ENCODE results near the gene ZNF682. TPM values are rescaled to one million over a fixed set of nuclear protein-coding genes. Genes with fewer than 3 reads are reported as not detected.

The ZNF682 gene
- total RNA-seq, 1 experiment from 2014 or later = 20.5 TPM

DNA sequence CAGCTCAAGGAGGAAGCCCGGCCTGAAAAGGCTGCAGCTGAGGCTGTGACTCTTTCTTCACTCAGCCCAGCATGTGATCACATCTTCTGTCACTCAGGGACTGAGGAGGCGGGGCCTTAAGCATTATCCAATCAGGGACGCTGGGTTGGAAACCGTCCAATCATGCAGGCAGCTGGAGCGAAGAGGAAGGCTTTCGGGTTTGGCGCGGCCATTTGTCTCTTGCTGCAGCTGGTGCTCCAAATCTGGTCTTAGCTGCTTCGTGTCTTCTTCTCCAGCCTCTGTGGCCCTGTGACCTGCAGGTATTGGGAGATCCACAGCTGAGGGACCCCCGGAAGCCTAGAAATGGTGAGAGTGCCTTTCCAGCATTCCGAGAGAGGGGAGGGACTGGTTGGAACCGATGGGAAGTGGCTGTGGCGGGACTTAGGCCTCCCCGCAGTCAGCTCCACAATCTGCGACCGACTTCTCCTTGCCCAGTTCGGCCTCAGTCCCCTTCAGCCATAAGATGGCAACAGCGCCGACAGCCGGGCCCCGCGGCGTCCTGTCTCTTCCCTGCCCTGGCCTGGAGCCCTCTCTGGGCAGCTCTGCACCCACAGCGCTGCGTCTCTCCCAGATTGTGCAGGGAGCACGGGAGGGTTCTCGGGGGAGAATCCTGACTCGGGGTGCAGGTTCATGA lies 38.6 kb upstream of the ZNF682 start, which contains the start of gene ZNF90:
Gene ZNF90, plus strand, starts transcription at position 210 of the 673 bp plus-strand sequence. Its CDS starts 133 bp downstream, at position 343.
- Mint-ChIP-seq H3K36me3 (peaks cover 21% of the 10 kb centered on the region), H3K27ac (peak within 1 kb of the TSS; percentile 97), H3K27me3 (ENCODE audit: low read depth) (no peaks in the 10 kb centered on the region), H3K9me3 (no peaks in the 10 kb centered on the region), H3K4me1 (peaks cover 42% of the 10 kb centered on the region), H3K4me3 (peak within 1 kb of the TSS; percentile 98)
- CTCF ChIA-PET = interaction anchor here (0.6 to 2.3 kb wide), 3 partner anchors 11 to 80 kb away, joined by 3 to 16 read pairs (median 3); no protein-coding TSS in a partner anchor
- ATAC-seq (peak; percentile 92), DNase-seq (ENCODE audit: low spot score) (peak; percentile 95)
- POLR2A ChIA-PET = interaction anchor here (0.6 to 3.1 kb wide), 14 partner anchors 9 to 309 kb away, joined by 3 to 35 read pairs (median 4); partner anchors contain the start of genes ZNF253, ZNF486 and ZNF682
- TF ChIP-seq, protein P1, sequence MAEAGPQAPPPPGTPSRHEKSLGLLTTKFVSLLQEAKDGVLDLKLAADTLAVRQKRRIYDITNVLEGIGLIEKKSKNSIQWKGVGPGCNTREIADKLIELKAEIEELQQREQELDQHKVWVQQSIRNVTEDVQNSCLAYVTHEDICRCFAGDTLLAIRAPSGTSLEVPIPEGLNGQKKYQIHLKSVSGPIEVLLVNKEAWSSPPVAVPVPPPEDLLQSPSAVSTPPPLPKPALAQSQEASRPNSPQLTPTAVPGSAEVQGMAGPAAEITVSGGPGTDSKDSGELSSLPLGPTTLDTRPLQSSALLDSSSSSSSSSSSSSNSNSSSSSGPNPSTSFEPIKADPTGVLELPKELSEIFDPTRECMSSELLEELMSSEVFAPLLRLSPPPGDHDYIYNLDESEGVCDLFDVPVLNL (CRISPR knock-in tag; IDR thresholded peaks at IDR 0.05; ENCODE audit: borderline replicate concordance, low read depth) = peak; percentile 71; the same call in 1 of the 2 replicates
- TF ChIP-seq, protein P2, sequence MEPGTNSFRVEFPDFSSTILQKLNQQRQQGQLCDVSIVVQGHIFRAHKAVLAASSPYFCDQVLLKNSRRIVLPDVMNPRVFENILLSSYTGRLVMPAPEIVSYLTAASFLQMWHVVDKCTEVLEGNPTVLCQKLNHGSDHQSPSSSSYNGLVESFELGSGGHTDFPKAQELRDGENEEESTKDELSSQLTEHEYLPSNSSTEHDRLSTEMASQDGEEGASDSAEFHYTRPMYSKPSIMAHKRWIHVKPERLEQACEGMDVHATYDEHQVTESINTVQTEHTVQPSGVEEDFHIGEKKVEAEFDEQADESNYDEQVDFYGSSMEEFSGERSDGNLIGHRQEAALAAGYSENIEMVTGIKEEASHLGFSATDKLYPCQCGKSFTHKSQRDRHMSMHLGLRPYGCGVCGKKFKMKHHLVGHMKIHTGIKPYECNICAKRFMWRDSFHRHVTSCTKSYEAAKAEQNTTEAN (CRISPR knock-in tag; IDR thresholded peaks at IDR 0.05) = peak; percentile 76; the same call in 1 of the 2 replicates
- TF ChIP-seq ERG (CRISPR knock-in tag; IDR thresholded peaks at IDR 0.05) (no peak), JAZF1 (CRISPR knock-in tag; IDR thresholded peaks at IDR 0.05) (no peak), MYBL2 (CRISPR knock-in tag; IDR thresholded peaks at IDR 0.05) (0 out of 2 replicates have a peak, but pooled peaks have one; percentile 50), SMAD3 (CRISPR knock-in tag; IDR thresholded peaks at IDR 0.05; ENCODE audit: borderline replicate concordance) (peak; percentile 82; the same call in 1 of the 2 replicates), ELF4 (CRISPR knock-in tag; IDR thresholded peaks at IDR 0.05; ENCODE audit: low read depth) (no peak), ZMAT4 (CRISPR knock-in tag; IDR thresholded peaks at IDR 0.05) (no peak), ATF1 (CRISPR knock-in tag; IDR thresholded peaks at IDR 0.05) (no peak), OVOL2 (CRISPR knock-in tag; IDR thresholded peaks at IDR 0.05; ENCODE audit: borderline replicate concordance) (no peak), ZNF281 (CRISPR knock-in tag; IDR thresholded peaks at IDR 0.05) (no peak; the same call in 1 of the 2 replicates), IRF2 (CRISPR knock-in tag; IDR thresholded peaks at IDR 0.05; ENCODE audit: borderline replicate concordance, low read depth) (no peak), FOXP1 (CRISPR knock-in tag; IDR thresholded peaks at IDR 0.05; ENCODE audit: borderline replicate concordance) (peak; percentile 77), NFYB (CRISPR knock-in tag; conservative IDR thresholded peaks at IDR 0.05; ENCODE audit: low read depth) (peak; percentile 93)
- TF ChIP-seq, protein P3, sequence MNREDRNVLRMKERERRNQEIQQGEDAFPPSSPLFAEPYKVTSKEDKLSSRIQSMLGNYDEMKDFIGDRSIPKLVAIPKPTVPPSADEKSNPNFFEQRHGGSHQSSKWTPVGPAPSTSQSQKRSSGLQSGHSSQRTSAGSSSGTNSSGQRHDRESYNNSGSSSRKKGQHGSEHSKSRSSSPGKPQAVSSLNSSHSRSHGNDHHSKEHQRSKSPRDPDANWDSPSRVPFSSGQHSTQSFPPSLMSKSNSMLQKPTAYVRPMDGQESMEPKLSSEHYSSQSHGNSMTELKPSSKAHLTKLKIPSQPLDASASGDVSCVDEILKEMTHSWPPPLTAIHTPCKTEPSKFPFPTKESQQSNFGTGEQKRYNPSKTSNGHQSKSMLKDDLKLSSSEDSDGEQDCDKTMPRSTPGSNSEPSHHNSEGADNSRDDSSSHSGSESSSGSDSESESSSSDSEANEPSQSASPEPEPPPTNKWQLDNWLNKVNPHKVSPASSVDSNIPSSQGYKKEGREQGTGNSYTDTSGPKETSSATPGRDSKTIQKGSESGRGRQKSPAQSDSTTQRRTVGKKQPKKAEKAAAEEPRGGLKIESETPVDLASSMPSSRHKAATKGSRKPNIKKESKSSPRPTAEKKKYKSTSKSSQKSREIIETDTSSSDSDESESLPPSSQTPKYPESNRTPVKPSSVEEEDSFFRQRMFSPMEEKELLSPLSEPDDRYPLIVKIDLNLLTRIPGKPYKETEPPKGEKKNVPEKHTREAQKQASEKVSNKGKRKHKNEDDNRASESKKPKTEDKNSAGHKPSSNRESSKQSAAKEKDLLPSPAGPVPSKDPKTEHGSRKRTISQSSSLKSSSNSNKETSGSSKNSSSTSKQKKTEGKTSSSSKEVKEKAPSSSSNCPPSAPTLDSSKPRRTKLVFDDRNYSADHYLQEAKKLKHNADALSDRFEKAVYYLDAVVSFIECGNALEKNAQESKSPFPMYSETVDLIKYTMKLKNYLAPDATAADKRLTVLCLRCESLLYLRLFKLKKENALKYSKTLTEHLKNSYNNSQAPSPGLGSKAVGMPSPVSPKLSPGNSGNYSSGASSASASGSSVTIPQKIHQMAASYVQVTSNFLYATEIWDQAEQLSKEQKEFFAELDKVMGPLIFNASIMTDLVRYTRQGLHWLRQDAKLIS (CRISPR knock-in tag; IDR thresholded peaks at IDR 0.05; ENCODE audit: borderline replicate concordance) = peak; percentile 76; the same call in 1 of the 2 replicates
- TF ChIP-seq, protein P4, sequence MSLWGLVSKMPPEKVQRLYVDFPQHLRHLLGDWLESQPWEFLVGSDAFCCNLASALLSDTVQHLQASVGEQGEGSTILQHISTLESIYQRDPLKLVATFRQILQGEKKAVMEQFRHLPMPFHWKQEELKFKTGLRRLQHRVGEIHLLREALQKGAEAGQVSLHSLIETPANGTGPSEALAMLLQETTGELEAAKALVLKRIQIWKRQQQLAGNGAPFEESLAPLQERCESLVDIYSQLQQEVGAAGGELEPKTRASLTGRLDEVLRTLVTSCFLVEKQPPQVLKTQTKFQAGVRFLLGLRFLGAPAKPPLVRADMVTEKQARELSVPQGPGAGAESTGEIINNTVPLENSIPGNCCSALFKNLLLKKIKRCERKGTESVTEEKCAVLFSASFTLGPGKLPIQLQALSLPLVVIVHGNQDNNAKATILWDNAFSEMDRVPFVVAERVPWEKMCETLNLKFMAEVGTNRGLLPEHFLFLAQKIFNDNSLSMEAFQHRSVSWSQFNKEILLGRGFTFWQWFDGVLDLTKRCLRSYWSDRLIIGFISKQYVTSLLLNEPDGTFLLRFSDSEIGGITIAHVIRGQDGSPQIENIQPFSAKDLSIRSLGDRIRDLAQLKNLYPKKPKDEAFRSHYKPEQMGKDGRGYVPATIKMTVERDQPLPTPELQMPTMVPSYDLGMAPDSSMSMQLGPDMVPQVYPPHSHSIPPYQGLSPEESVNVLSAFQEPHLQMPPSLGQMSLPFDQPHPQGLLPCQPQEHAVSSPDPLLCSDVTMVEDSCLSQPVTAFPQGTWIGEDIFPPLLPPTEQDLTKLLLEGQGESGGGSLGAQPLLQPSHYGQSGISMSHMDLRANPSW (CRISPR knock-in tag; conservative IDR thresholded peaks at IDR 0.05; ENCODE audit: low read depth) = no peak
- TF ChIP-seq, protein P5, sequence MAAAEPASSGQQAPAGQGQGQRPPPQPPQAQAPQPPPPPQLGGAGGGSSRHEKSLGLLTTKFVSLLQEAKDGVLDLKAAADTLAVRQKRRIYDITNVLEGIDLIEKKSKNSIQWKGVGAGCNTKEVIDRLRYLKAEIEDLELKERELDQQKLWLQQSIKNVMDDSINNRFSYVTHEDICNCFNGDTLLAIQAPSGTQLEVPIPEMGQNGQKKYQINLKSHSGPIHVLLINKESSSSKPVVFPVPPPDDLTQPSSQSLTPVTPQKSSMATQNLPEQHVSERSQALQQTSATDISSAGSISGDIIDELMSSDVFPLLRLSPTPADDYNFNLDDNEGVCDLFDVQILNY (CRISPR knock-in tag; IDR thresholded peaks at IDR 0.05) = peak; percentile 44; the same call in 1 of the 2 replicates
- TF ChIP-seq, protein P6, sequence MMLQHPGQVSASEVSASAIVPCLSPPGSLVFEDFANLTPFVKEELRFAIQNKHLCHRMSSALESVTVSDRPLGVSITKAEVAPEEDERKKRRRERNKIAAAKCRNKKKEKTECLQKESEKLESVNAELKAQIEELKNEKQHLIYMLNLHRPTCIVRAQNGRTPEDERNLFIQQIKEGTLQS (CRISPR knock-in tag; conservative IDR thresholded peaks at IDR 0.05) = no peak
- TF ChIP-seq, protein P7, sequence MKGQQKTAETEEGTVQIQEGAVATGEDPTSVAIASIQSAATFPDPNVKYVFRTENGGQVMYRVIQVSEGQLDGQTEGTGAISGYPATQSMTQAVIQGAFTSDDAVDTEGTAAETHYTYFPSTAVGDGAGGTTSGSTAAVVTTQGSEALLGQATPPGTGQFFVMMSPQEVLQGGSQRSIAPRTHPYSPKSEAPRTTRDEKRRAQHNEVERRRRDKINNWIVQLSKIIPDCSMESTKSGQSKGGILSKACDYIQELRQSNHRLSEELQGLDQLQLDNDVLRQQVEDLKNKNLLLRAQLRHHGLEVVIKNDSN (CRISPR knock-in tag; IDR thresholded peaks at IDR 0.05) = peak; percentile 91

Measured in WTC11 (cell line).